RWPE1 (cell line): ENCODE measurements around the gene ELN.
"Not testable (repeated sequence)": the region's sequence is repeated elsewhere in the genome, so short reads cannot be mapped to it uniquely, and the experiment has no call there.

Experiments used
- CTCF ChIA-PET: fragments of 350-600 bp; sonication (Branson Sonifier 250); formaldehyde crosslinking; extraction: SDS; loops from one replicate; lab custom pipeline; 2021; lab: Yijun Ruan, JAX
- POLR2A ChIA-PET: fragments of 400-600 bp; formaldehyde crosslinking; extraction: SDS; loops from one replicate; lab custom pipeline; 2020; ENCODE audit warnings: antibody characterized with exemption; ENCODE audit not compliant: low non-redundant PET; lab: Yijun Ruan, JAX
- DNase-seq: peaks from one replicate; pipeline ENCODE4 v3.0.0; 2012; ENCODE audit warnings: low spot score
- H3K27ac ChIP-seq: fragments of 450-650 bp; 2 replicates; pipeline ENCODE4 v1.5.1; 2017
- CTCF ChIP-seq: fragments of 450-650 bp; conservative IDR thresholded peaks from 2 replicates; pipeline ENCODE4 v1.5.1; 2017; ENCODE audit warnings: low read depth, mild to moderate bottlenecking

Gene ELN

DNA sequence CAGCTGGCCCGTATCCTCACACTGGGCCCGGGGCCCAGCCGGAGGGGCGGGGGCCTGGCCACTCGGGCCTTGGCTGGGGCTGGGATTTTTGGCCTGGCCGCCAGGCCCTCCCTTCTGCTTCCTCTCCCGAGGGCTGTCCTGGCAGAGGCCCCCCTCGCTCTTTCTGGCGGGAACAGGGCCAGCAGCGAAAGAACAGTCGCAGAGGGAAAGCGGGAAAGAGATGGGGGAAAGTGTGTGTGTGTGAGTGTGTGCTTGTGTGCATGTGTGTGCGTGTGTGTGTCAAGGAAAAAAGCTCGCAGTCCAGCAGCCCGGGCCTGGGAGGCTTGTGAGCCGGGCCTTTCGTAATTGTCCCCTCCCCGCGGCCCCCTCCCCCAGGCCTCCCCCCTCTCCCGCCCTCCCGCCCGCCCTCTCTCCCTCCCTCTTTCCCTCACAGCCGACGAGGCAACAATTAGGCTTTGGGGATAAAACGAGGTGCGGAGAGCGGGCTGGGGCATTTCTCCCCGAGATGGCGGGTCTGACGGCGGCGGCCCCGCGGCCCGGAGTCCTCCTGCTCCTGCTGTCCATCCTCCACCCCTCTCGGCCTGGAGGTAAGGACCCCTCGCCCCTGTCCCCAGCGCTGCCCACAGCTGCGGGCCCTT, at the start of gene ELN:
ELN (plus strand) TSS at position 491 of the 638 bp plus-strand sequence; CDS start at position 506, 15 bp downstream.
- TF ChIP-seq CTCF: no peak
- CTCF ChIA-PET: interaction anchor here (0.6 to 1.7 kb wide), 6 partner anchors 8 to 1651 kb away, joined by 3 to 6 read pairs (median 4); no protein-coding TSS in a partner anchor
- POLR2A ChIA-PET: no interaction called here
- H3K27ac ChIP-seq: peak within 1 kb of the TSS; percentile 80
- no peak for DNase-seq

DNA sequence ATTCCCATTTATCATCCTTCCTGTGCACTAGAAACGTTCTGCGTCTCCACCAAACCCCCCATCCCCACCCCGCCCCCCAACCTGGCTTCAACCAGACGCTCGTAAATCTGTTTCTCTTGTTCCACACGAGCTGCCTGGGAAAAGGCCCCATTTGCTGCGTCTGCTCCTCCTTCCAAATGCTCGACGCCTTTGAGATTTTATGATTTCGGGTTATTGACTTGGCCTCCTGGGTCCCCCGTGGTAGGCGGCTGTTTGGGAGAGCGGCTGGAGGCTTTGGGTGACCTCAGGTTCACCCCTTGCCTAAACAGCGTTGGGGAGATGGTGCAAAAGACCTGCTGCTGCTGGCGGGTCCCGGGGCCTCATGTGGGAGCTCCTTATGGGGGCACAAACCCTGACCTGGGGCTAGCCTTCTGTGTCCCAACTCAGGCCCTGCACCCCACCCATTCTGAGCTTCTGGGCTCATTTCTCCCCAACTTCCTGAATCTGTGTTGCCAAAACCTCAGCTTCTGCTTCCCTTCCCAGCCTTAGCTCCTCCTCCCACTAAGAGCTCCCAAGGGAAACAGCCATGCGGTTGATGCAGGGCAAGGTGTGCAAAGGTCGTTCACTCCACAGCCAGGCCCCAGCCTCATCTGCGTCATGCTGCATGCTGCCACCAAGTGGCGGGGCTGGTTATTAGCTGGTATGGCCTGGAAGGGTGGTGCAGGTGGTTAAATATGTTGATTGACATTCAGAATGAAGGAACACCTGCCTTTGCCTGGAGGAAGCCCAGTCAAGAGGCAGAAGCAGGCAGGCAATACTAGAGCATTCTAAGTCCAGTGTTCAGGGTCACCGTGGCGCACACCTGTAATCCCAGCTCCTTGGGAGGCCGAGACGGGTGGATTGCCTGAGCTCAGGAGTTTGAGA, 49.1 kb upstream of the ELN start:
- peak overlapping the region; percentile 9; the same call in 1 of the 2 replicates for H3K27ac ChIP-seq
- TF ChIP-seq CTCF: no peak
- ChIA-PET CTCF (interaction anchor here (0.7 to 2.1 kb wide), 8 partner anchors 12 to 114 kb away, joined by 3 to 10 read pairs (median 4); no protein-coding TSS in a partner anchor), POLR2A (no interaction called here)
- DNase-seq: peak; percentile 38

- H3K27ac ChIP-seq, POLR2A ChIA-PET, DNase-seq: not testable (repeated sequence)
- CTCF ChIA-PET: interaction anchor here (0.8 to 2.1 kb wide), 4 partner anchors 11 to 114 kb away, joined by 3 to 10 read pairs (median 6); no protein-coding TSS in a partner anchor
Measured at GRCh38 chr7:73979656-73980055, 48.3 kb upstream of the ELN start.

- no peak overlapping the region for H3K27ac ChIP-seq
- ChIA-PET POLR2A (no interaction called here), CTCF (interaction anchor here (0.6 to 2.1 kb wide), 3 partner anchors 46 to 64 kb away, joined by 4 to 7 read pairs (median 5); no protein-coding TSS in a partner anchor)
- DNase-seq: no peak
- TF ChIP-seq CTCF: no peak
Measured at GRCh38 chr7:73980206-73980605, 47.8 kb upstream of the ELN start.

DNA sequence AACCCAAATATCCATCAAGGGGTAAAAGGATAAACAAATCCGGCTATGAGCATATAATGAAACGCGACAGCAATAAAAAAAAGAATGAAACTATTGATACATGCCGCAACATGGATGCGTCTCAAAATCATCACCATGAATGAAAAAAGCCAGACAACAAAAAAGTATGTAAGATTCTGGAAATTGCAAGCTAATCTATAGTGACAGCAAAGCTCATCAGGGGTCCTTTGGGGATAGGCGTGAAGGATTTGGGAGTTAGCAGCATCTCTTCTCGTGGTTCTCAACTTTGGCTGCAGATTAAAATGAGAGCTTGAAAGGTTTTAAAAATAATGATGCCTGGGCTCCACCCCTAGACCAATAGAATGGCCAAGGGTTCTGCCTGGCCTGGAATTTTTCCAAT, 46.0 kb upstream of the ELN start:
- no peak overlapping the region for H3K27ac ChIP-seq
- ChIA-PET CTCF (no interaction called here), POLR2A (no interaction called here)
- TF ChIP-seq CTCF: no peak
- DNase-seq: no peak

GRCh38 chr7:73983437-73984164, 44.4 kb upstream of the ELN start:
- no peak for TF ChIP-seq CTCF
- ChIA-PET POLR2A (no interaction called here), CTCF (interaction anchor here (0.7 kb wide), 1 partner anchor 64 kb away, joined by 3 read pairs; no protein-coding TSS in a partner anchor)
- H3K27ac ChIP-seq: no peak overlapping the region
- no peak for DNase-seq
